ENCODE results near the gene MRPS5. TPM values are rescaled to one million over a fixed set of nuclear protein-coding genes. Genes with fewer than 3 reads are reported as not detected.

MRPS5 gene
- total and polyA plus RNA-seq, 4 donors: 21.7 to 72.9 (median 57.0) TPM

- TF ChIP-seq NR2F2 (IDR thresholded peaks at IDR 0.05) (no peak), HNF4G (IDR thresholded peaks at IDR 0.05) (no peak), SP1 (IDR thresholded peaks at IDR 0.05) (no peak), RXRA (IDR thresholded peaks at IDR 0.05) (no peak), RAD21 (IDR thresholded peaks at IDR 0.05) (no peak)
Measured at GRCh38 chr2:95052804-95053479, 68.7 kb downstream of the MRPS5 start (continued).

- Histone ChIP-seq H3K9ac (ENCODE audit: low read depth in 1 of 2, low read length in 2 of 2) (no peak overlapping the region), H3K27me3 (ENCODE audit: control insufficient read depth in 4 of 4, insufficient read depth in 4 of 4, low read length in 3 of 4) (no peaks in the 10 kb centered on the region), H3K4me1 (ENCODE audit: control insufficient read depth in 4 of 4, insufficient read depth in 4 of 4, low read length in 3 of 4) (no peaks in the 10 kb centered on the region), H3K27ac (ENCODE audit: low read depth in 1 of 2, low read length in 2 of 2) (no peak overlapping the region), H3K36me3 (ENCODE audit: control insufficient read depth in 4 of 4, insufficient read depth in 3 of 4, low read depth in 1 of 4, low read length in 3 of 4) (no peaks in the 10 kb centered on the region), H3K9me3 (ENCODE audit: control insufficient read depth in 4 of 4, low read length in 3 of 4) (no peaks in the 10 kb centered on the region), H3K4me3 (ENCODE audit: low read depth in 1 of 3, low read length in 3 of 3) (no peak overlapping the region)
- DNase-seq (ENCODE audit: low spot score): no peak
- TF ChIP-seq NR2F2 (IDR thresholded peaks at IDR 0.05) (no peak), RAD21 (IDR thresholded peaks at IDR 0.05) (no peak), HNF4A (conservative IDR thresholded peaks at IDR 0.05) (no peak), EGR1 (IDR thresholded peaks at IDR 0.05; ENCODE audit: low read depth in 2 of 2) (no peak), JUND (IDR thresholded peaks at IDR 0.05) (no peak), YY1 (IDR thresholded peaks at IDR 0.05) (no peak), ATF3 (IDR thresholded peaks at IDR 0.05) (no peak), FOXA1 (IDR thresholded peaks at IDR 0.05) (no peak), MAX (IDR thresholded peaks at IDR 0.05) (no peak)
- 80% methylated on average over 6 of the region's 6 CpGs for whole genome bisulfite sequencing
Measured at GRCh38 chr2:95052307-95052706, 69.3 kb downstream of the MRPS5 start.

- DNase-seq (ENCODE audit: low spot score): no peak
- TF ChIP-seq ZBTB33 (IDR thresholded peaks at IDR 0.05): no peak
- TF ChIP-seq JUND (IDR thresholded peaks at IDR 0.05): no peak
- no peak for TF ChIP-seq TAF1 (conservative IDR thresholded peaks at IDR 0.05)
- TF ChIP-seq RAD21 (IDR thresholded peaks at IDR 0.05): no peak
- TF ChIP-seq GABPA (IDR thresholded peaks at IDR 0.05 in 1 of 2, conservative IDR thresholded peaks at IDR 0.05 in 1 of 2): no peak
- TF ChIP-seq MAX (IDR thresholded peaks at IDR 0.05): no peak
- TF ChIP-seq SP1 (IDR thresholded peaks at IDR 0.05): no peak
- no peak for TF ChIP-seq RXRA (IDR thresholded peaks at IDR 0.05)
- no peak for TF ChIP-seq CTCF (IDR thresholded peaks at IDR 0.05; ENCODE audit: low read depth, low read length, missing input control)
- no peak for TF ChIP-seq HNF4G (IDR thresholded peaks at IDR 0.05)
- TF ChIP-seq EGR1 (IDR thresholded peaks at IDR 0.05; ENCODE audit: low read depth in 2 of 2): no peak
- no peak for TF ChIP-seq FOXA2 (IDR thresholded peaks at IDR 0.05)
- no peak for TF ChIP-seq FOXA1 (IDR thresholded peaks at IDR 0.05)
- TF ChIP-seq NR2F2 (IDR thresholded peaks at IDR 0.05): no peak
- no peak for TF ChIP-seq ATF3 (IDR thresholded peaks at IDR 0.05)
- no peak for TF ChIP-seq HNF4A (conservative IDR thresholded peaks at IDR 0.05)
- no peak for TF ChIP-seq YY1 (IDR thresholded peaks at IDR 0.05)
- TF ChIP-seq REST (IDR thresholded peaks at IDR 0.05): no peak
- Histone ChIP-seq H3K27me3 (ENCODE audit: control insufficient read depth in 4 of 4, insufficient read depth in 4 of 4, low read length in 3 of 4) (no peaks in the 10 kb centered on the region), H3K27ac (ENCODE audit: low read depth in 1 of 2, low read length in 2 of 2) (no peak overlapping the region), H3K9me3 (ENCODE audit: control insufficient read depth in 4 of 4, low read length in 3 of 4) (no peaks in the 10 kb centered on the region), H3K4me3 (ENCODE audit: low read depth in 1 of 3, low read length in 3 of 3) (no peak overlapping the region), H3K36me3 (ENCODE audit: control insufficient read depth in 4 of 4, insufficient read depth in 3 of 4, low read depth in 1 of 4, low read length in 3 of 4) (no peaks in the 10 kb centered on the region), H3K9ac (ENCODE audit: low read depth in 1 of 2, low read length in 2 of 2) (no peak overlapping the region), H3K4me1 (ENCODE audit: control insufficient read depth in 4 of 4, insufficient read depth in 4 of 4, low read length in 3 of 4) (no peaks in the 10 kb centered on the region)
- WGBS: 80% methylated on average over 10 of the region's 10 CpGs
Measured at GRCh38 chr2:95051626-95052025, 70.0 kb downstream of the MRPS5 start.
